Gastroesophageal sphincter (tissue), 4 donors: ENCODE results near the gene MYCBP2. TPM values are rescaled to one million over a fixed set of nuclear protein-coding genes. Genes with fewer than 3 reads are reported as not detected.

ENCODE experiments used
- ATAC-seq: fragments of 150-250 bp; one replicate; pipeline ENCODE4 v1.9.1; 2016; ENCODE audit warnings: mild to moderate bottlenecking, moderate library complexity
- H3K27ac ChIP-seq, 4 donors: fragments of 200-600 bp; sonication (generic) in 3 of 4; 1 replicate in 3 of 4; 2 replicates in 1 of 4; pipeline ENCODE4 v1.5.1; 2016 to 2019
- H3K27me3 ChIP-seq: fragments of 200-600 bp; sonication (generic); one replicate; pipeline ENCODE4 v1.5.1; 2019
- H3K36me3 ChIP-seq, 2 donors: fragments of 200-600 bp; sonication (generic); one replicate each; pipeline ENCODE4 v1.5.1; 2019; ENCODE audit warnings: control low read depth in 1 of 2
- H3K4me1 ChIP-seq, 3 donors: fragments of 200-600 bp; sonication (generic); 1 replicate in 2 of 3; 2 replicates in 1 of 3; pipeline ENCODE4 v1.5.1; 2016 to 2019; ENCODE audit warnings: control low read depth in 2 of 3
- H3K4me3 ChIP-seq, 2 donors: fragments of 200-600 bp; sonication (generic); one replicate each; pipeline ENCODE4 v1.5.1; 2019; ENCODE audit warnings: mild to moderate bottlenecking in 1 of 2, moderate library complexity in 1 of 2
- H3K9me3 ChIP-seq, 3 donors: fragments of 200-600 bp; sonication (generic); one replicate each; pipeline ENCODE4 v1.5.1; 2017 to 2019; ENCODE audit warnings: control low read depth in 2 of 3
- CTCF ChIP-seq, 4 experiments: fragments of 200-600 bp in 2 of 4; fragments of 450-650 bp in 2 of 4; sonication (generic) in 1 of 4; IDR thresholded peaks; one replicate each; pipeline ENCODE4 v1.5.1; 2017 to 2019; ENCODE audit warnings: antibody characterized with exemption in 4 of 4, mild to moderate bottlenecking in 2 of 4, moderate library complexity in 2 of 4
- EP300 ChIP-seq: sonication (generic); formaldehyde crosslinking; IDR thresholded peaks from one replicate; pipeline ENCODE4 v1.6.1; 2017; ENCODE audit warnings: antibody characterized with exemption, mild to moderate bottlenecking
- POLR2A ChIP-seq, 2 donors: fragments of 450-650 bp; IDR thresholded peaks; one replicate each; pipeline ENCODE4 v1.6.1; 2017; ENCODE audit warnings: antibody characterized with exemption in 2 of 2, mild to moderate bottlenecking in 2 of 2, moderate library complexity in 1 of 2
- POLR2AphosphoS5 ChIP-seq: sonication (generic); formaldehyde crosslinking; IDR thresholded peaks from one replicate; pipeline ENCODE4 v1.6.1; 2017; ENCODE audit warnings: antibody characterized with exemption
- WGBS, 2 donors: methylation state at CpG; one replicate each; pipeline ENCODE4 v1.1.5; 2018; ENCODE audit warnings: low coverage in 1 of 2; 5-methylcytosine and 5-hydroxymethylcytosine counted together
- total RNA-seq, 4 donors: library from RNA; depleted of rRNA; stranded (reverse); fragments of >200 nt; gene quantifications; one replicate each; pipeline ENCODE4 v1.1.0, GENCODE V29; 2016

MYCBP2 gene
- total RNA-seq, 4 donors from 2014 or later = 116 to 148 (median 119) TPM

- WGBS, 2 donors = 81 to 100% methylated on average over 2 to 3 of the region's 3 CpGs
- no peak for ATAC-seq
- Histone ChIP-seq H3K4me3 (no peak overlapping the region), H3K27me3 (no peaks in the 10 kb centered on the region), H3K4me1 (no peaks in the 10 kb centered on the region), H3K27ac (no peak overlapping the region), H3K9me3 (no peaks in the 10 kb centered on the region), H3K36me3 (peaks cover 0 to 59% of the 10 kb centered on the region in 2 donors)
- no peak for TF ChIP-seq POLR2A (IDR thresholded peaks at IDR 0.05)
- TF ChIP-seq POLR2AphosphoS5 = no peak
- no peak for TF ChIP-seq EP300
- no peak for TF ChIP-seq CTCF (IDR thresholded peaks at IDR 0.05)
These were observed 104.7 kb downstream of the MYCBP2 start for GRCh38 chr13:77222000-77222690.

- TF ChIP-seq POLR2A (IDR thresholded peaks at IDR 0.05) = no peak
- TF ChIP-seq EP300 = no peak
- TF ChIP-seq POLR2AphosphoS5 = no peak
- no peak for TF ChIP-seq CTCF (IDR thresholded peaks at IDR 0.05)
- no peaks in the 10 kb centered on the region for H3K4me1 ChIP-seq
- 90 to 100% methylated on average over 2 of the region's 2 CpGs for WGBS, 2 donors
- no peak overlapping the region for H3K4me3 ChIP-seq
- H3K27me3 ChIP-seq = no peaks in the 10 kb centered on the region
- H3K27ac ChIP-seq = no peak overlapping the region
- no peak for ATAC-seq
- peaks cover 6 to 76% of the 10 kb centered on the region in 2 donors for H3K36me3 ChIP-seq
- H3K9me3 ChIP-seq = no peaks in the 10 kb centered on the region
These were observed 107.5 kb downstream of the MYCBP2 start for GRCh38 chr13:77219401-77219800.

- H3K9me3 ChIP-seq = no peaks in the 10 kb centered on the region
- peaks cover 6 to 77% of the 10 kb centered on the region in 2 donors for H3K36me3 ChIP-seq
- no peak overlapping the region for H3K27ac ChIP-seq
- H3K4me1 ChIP-seq = no peaks in the 10 kb centered on the region
- 35 to 43% methylated on average over 4 of the region's 4 CpGs for WGBS, 2 donors
- no peak overlapping the region for H3K4me3 ChIP-seq
- no peaks in the 10 kb centered on the region for H3K27me3 ChIP-seq
- ATAC-seq = no peak
- TF ChIP-seq POLR2AphosphoS5 (no peak), EP300 (no peak), CTCF (IDR thresholded peaks at IDR 0.05) (no peak), POLR2A (IDR thresholded peaks at IDR 0.05) (no peak)
These were observed 108.6 kb downstream of the MYCBP2 start for GRCh38 chr13:77218274-77218673.

- WGBS, 2 donors = 100% methylated on average over 1 of the region's 2 CpGs; no CpG with 5 or more reads in 1 of the 2 donors
- Histone ChIP-seq H3K9me3 (no peaks in the 10 kb centered on the region), H3K4me3 (no peak overlapping the region), H3K27me3 (no peaks in the 10 kb centered on the region), H3K27ac (no peak overlapping the region), H3K36me3 (peaks cover 6 to 79% of the 10 kb centered on the region in 2 donors), H3K4me1 (no peaks in the 10 kb centered on the region)
- ATAC-seq = no peak
- TF ChIP-seq EP300 (no peak), CTCF (IDR thresholded peaks at IDR 0.05) (no peak), POLR2AphosphoS5 (no peak), POLR2A (IDR thresholded peaks at IDR 0.05) (no peak)
These were observed 111.4 kb downstream of the MYCBP2 start for GRCh38 chr13:77215543-77215942.

- H3K36me3 ChIP-seq = peaks cover 6 to 86% of the 10 kb centered on the region in 2 donors
- ATAC-seq = no peak
- H3K4me1 ChIP-seq = no peaks in the 10 kb centered on the region
- H3K9me3 ChIP-seq = no peaks in the 10 kb centered on the region
- no peak overlapping the region for H3K27ac ChIP-seq
- 76% methylated on average over 4 of the region's 5 CpGs for WGBS, 2 donors
- H3K27me3 ChIP-seq = no peaks in the 10 kb centered on the region
- H3K4me3 ChIP-seq = no peak overlapping the region
- no peak for TF ChIP-seq POLR2A (IDR thresholded peaks at IDR 0.05)
- TF ChIP-seq CTCF (IDR thresholded peaks at IDR 0.05) = no peak
- TF ChIP-seq EP300 = no peak
- no peak for TF ChIP-seq POLR2AphosphoS5
These were observed 113.2 kb downstream of the MYCBP2 start for GRCh38 chr13:77213644-77214043.
